ENCODE measurements around the gene RAPGEF4.

RAPGEF4 gene

DNA sequence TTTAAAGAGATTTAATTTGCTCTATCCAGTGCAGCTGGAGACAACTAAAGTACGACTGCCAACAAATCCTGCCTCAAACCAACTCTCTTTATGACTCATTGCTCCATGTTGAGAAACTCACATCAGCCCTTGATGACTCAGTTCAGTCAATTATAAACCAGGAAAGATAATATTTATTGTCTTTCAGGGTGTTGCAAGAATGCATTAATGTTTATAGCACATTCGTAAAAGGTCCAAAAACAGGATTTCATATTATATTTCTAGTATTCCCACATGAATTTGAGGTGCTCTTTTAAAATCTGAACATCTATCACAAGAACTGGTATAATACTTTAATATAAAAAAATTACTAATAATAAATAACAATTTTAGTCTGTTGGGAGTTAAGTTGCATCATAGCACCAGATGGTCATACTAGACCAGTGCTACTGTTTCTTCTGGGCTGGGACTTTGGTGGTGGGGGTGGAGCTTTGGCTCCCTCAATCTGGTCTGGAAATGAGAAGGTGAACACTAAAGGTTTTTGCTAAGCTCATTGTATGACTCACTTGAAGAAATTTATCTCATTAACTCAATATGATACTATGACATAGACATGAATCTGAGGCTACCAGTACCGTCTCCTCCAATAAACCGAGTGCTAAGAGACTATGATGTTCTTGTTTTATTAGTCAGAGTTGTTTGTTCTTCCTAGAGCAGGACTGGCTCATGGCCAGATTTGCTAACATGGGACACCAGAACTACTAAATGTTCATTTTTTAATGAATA is 313.4 kb downstream of the RAPGEF4 start:
- DNase-seq, result peak; percentile 97

DNA sequence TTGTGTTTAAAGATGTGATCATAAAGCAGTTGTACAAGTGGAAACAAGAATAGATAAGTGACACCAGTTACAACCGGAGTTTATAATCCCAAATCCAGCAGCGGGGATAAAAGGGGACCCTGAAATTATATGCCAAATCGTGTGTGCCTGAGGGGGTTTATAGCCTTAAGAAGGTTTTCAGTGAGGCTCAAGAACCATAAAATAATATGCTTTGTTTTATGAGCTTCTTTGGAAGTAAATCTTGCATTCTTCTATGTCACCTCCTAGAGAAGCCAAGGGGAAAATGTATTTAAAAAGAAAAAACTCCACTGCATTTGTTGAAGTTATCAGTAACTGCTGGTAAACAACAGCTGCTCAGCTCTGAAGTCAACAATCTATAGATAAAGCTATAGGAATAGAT is 314.2 kb downstream of the RAPGEF4 start:
- no peak for DNase-seq

DNA sequence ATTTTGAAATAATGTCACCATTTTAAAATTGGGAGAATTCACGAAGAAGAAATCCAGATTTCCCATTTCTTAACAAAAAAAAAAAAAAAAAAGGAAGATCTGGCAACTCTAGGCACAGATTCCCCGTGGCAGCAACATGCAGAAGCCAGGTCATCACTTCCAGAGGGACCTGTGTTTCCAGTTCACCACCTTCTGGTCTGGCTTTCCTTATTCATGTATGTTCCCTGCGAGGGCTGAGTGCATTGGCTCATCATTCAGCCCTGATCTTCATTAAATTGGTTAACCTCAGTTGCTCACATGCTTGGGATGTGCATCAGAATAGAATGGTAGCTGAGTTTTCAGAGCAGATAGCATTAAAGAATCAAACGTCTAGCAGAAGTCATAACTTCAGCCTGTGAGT is 315.0 kb downstream of the RAPGEF4 start:
- peak; percentile 34 for DNase-seq

DNA sequence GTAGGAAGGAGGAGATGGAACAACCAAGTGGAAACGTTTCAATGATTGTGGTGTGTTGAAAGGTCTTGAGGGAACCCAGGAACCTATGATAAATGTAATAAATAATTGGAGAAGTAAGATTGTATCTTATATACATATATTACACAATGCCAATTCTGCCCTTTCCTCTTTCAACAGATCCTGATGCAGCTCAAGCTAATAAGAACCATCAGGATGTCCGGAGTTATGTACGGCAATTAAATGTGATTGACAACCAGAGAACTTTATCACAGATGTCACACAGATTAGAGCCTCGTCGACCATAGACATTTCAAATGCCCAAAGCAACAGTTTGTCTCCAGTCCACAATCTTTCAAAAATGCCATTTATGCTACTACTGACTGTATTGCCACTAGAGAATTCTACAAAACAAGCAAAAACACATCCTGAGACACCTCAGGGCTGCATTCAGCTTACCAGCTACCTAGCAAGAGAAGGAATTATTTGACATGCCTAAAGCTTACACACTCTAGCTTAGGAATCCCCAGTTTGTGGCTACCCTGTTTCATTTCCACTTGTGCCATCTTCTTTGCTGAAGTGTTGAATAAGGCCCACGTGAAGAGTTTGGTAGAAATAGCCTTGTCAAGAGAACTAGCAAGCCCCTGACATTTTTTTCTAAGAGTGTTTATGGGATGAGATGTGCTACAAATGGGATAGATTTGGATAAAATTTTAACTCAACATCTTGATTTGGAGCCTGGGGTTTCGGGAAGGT is 316.0 kb downstream of the RAPGEF4 start:
- DNase-seq, result no peak

DNA sequence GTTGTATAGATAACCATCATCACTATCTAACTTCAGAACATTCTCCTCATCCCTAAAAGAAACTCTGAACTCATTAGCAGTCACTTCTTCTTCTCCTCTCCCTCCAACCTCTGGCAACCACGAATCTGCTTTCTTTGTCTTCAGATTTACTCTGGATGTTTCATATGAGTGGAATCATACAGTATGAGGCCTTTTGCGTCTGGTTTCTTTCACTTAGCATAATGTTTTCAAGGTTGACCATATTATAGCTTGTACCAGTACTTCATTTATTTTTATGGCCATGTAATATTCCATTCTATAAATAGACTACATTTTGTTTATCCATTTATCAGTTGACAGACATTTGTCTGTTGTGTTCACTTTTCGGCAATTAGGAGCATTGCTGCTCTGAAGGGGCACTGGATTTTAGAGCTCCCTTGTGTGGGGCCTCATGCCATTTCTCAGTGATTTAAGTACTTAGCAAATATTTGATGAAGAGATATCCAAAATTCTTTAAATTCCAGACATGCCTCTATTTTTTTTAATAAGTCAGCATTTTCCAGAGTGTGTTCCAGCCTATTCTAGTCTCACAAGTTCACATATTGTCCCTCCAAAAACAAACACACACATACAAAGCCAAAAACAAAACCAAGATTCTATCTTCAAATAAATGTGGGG is 317.5 kb downstream of the RAPGEF4 start:
- DNase-seq, result no peak

DNA sequence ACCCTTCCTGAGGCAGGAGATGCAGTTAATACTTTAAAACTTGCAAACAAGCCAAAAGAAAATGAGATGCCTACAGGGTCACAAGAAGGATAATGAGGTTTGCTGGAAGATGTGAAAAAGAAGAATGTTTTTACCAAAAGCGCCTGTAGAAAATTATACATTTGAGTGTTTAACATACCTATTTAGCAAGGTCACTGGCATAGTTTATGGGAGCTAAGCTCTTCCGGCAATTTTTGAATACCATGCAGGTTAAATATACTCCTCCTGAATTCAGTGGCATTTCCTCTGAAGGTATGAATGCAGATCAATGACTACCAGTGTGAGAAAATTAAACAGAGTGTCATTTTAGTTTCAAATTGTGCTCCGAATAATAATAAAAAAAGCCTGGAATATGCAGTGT is 318.8 kb downstream of the RAPGEF4 start:
- no peak for DNase-seq

DNA sequence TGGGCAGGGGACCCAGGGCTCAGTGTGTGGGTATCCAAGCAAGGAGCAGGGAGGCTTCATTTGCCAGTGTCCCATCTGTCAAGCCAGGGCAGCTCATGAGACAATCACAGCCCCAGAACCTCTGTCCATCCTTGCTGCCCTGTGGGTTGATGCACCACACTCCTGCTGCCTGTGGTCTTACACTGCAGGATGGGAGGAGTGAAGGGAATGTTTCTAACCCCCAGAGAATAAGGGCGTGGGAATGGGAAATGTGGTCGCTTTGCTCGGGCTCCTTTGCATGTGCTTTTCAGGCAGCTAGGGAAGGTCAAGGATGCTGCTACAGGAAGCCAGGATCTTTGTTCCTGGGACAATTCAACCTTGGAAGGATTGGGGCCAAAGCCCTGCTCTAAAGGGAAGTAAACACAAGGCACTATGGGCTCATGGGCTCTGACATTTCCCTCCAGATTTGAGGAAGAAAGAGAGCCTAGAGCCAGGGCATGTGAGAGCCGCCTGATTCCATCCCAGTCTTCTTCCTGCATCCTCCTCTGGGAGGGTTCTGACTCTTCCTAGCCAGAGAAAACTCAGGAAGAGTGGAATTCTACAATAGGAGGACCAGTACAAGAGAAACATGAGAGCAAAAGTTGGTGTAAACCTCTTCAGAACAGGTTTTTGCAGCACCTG is 321.2 kb downstream of the RAPGEF4 start:
- no peak for DNase-seq

DNA sequence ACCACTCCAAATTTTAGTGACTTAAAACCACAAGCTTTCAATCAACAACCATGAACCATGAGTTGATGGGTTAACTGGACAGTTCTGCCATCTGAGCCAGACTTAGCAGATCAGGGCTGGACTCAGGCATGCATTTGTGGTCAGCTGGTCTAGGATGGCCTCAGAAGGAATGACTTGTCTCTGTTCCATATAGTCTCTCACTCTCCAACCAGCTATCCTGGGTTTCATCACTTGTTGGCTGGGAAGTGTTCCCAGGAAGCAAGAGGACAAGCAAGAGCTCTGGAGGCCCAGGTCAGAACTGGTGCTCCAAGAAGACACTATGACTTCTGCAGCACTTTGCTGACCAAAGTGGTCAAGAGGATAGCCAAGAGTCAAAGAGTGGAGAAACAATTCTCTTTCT is 322.5 kb downstream of the RAPGEF4 start:
- DNase-seq, result no peak

DNA sequence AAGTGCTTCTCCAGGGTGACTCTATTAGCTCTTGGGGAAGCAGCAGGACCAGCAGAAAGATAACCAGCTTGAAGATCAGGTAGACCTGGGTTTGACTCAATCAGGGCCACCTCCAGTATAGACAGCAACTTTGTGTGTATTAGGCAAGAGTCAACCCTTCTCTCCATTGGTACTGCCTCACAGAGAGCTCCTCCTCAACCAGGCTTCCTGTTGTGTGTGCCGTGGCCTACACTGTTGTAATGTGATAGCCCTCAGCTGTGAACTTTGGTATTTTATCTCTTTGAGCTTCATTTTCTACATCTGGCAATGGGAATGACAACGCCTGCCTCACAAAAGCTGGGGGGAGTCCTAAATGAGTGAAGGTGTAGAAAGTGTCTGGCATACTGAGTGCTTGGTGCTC is 323.0 kb downstream of the RAPGEF4 start:
- no peak for DNase-seq

DNA sequence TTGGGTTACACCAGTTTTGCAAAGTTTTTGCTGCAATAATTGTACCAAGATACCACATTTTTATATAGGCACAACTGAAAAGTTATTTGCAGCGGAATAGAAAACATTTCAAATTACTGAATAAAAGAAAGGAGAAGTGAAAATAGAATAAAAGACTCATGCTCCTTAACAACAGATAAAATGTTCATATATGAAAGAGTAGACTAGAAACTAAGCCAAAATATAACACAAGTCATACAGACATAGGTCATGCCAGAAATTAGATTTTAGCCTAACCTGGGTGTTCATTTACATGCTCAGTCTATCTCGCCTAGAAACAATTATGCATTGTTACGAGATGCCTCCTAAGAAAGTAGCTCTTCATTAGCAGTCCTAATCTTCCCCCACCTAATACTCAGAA is 323.6 kb downstream of the RAPGEF4 start:
- DNase-seq, result no peak

DNA sequence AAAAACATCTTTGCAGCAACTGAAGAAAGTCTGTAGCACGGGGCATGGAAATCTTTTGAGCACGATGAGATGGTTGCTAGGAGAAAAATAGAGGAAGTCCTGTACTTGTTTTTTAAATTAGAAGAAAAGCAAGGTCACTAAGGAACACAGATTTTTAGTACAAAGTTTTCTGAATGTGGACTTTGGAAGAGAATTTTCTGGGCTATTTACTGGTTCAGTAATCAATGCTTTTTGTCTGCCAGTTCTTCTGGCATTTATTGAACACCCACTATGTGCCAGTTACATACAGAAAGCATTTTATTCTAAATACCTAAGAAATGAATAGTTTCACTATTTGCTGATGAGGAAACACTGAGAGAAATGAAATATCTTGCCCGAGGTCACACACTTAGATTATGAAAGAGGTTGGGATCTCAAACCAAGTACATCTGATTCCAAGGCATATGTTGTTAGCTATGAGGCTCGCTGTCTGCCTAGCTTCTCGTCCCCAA is 324.4 kb downstream of the RAPGEF4 start:
- no peak for DNase-seq

DNA sequence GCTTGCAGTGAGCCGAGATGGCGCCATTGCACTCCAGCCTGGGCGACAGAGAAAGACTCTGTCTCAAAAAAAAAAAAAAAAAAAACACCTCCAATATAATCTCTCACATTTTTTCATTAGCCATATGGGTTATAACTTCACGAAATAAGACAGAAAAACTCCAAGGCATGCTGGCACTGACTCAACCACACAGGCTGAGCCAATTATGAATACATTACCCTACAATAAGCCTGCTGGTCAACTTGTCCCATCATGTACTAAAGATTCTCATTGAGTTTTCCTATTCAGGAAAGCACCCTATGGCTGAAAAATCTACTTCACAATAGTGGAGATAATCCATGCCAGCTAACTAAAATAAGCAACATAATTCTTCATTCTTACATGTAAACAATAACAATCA is 327.2 kb downstream of the RAPGEF4 start:
- no peak for DNase-seq

DNA sequence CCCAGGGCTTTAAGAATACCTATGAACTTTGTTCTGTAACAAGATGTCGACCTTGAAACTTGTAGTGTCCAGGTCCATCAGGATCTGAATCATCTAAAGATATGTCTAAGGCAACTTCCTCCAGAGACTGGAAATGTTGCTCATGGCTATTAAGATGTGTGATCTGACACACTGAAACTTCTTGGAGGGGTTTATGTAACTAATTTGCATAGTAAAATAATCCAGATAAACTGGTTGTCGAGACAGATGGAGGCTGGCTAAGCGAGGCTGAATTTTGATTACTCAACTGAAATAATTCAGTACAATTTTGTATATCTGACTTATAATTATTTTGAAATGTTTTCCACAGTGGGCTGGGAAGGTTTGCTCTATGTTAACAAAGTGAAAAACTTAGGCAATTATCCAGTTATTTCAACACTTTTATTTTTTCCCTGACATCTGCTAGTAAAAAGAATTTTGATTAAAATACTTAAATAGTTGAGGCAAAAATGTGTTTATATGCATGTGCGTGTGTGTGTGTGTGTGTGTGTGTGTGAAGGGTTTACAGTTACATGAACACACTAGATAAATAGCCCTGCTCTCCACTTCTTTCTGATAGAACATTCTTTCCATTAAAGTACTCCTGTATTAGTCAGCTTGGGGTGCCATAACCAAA is 328.6 kb downstream of the RAPGEF4 start:
- DNase-seq, result no peak

DNA sequence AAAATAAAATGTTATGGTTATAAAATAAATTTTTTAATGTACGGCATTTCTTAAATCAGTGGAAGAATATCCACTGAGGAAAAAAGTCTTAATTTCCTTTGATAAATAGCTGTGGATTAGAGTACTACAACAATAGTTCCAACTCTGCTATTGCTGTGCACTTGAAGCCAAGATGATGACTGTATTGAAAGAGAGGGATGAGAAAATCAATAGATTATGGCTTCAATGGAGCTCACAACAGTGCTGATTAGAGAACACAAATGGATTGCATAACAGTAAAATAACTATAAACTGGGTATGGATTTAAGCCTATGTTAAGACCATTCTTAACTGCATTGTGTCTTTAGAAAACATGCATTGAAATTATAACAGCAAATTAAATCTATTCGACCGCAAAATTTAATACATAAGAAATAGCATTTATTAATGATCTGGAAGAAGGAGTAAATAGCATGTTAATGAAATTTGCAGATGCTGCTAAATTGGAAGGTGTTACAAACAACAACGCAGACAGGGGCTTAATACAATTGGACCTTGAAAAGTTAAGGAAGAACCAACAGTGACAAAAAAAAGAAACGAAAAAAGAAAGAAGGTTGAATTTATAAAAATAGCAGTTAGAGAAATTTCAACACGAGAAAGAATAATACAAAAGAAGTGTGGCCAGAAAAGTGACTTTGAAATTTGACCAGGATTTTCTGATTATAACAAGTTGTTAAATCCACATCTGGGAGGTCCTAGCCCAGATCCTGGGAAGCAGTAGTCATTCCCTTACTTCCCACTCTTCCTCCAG is 331.4 kb downstream of the RAPGEF4 start:
- DNase-seq, result no peak

DNA sequence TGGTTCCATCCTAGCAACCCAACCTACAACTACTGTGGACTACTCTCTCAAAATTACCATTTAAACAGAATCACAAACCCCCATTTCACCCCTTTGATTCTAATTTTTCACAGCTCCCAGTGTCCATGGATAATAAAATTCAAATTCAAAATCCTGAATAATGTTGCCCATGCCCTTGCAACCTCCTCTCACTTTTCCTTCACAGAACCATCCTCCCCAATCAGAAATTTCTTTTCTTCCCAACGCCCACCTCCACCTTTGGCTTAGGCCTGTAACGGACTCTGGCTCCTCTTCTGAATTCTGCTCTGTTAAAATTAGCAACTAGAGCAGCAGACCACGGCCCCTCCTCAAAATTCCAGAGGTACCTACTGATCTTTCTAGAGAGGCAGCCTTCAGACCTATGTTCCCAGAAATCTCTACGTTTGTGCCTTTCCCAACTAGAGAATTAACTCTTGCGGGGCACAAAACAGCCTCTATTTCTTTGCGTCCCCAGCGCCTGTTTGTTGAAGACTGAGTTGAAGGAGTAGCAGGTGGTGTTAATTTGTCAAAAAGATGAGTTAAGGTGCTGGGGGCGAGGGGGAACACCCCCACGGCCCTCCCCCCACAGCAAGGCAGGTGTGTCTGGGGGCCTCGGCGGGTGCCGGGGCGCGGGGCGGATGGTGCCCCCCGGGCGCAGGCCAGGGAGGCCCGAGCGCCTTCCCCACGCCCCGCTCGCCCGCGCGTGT is 339.6 kb downstream of the RAPGEF4 start:
- DNase-seq, result peak; percentile 33

DNA sequence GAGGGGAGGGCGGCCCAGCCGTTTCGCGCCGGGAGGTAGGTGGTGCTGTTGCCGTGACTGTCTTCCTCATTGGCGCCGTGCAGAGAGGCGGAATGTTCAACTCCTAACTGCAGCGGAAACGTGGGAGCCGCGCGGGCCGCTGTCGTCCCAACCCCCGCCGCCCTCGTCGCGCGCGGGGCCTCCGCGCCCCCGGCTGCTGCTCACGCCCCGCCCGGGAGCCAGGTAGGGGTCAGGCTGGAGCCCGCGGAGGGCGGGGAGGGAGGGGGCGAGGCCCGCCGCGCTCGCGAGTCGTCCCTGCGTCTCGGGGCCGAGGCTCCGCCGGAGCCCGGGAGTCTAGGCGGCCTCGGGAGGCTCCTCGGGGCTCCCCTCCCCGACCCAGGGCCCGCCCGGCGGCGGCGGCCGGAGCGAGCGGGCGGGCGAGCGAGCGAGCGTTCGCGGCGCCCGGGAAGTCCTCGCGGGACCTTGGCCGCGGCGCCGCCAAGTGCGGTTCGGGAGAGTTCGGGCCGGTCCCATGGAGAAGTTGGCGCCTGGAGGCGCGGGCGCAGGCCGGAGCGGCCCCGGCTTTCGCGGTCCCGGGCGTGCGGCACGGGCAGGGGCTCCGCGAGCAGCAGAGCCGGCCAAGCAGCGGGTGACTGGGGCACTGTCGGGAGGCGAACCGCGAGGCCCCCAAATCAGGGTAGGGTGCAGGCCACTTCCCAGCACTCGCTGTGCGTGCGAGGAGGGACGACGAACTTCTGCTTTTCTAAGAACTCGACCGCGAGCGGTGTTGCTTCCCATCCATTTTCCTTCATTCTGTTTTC is 340.3 kb downstream of the RAPGEF4 start, which contains the start of gene MAP3K20:
Gene MAP3K20 (plus strand): TSS at position 66 of the 800 bp plus-strand sequence. CDS start 15,186 bp downstream, outside the sequence.
- DNase-seq, result peak; percentile 58

DNA sequence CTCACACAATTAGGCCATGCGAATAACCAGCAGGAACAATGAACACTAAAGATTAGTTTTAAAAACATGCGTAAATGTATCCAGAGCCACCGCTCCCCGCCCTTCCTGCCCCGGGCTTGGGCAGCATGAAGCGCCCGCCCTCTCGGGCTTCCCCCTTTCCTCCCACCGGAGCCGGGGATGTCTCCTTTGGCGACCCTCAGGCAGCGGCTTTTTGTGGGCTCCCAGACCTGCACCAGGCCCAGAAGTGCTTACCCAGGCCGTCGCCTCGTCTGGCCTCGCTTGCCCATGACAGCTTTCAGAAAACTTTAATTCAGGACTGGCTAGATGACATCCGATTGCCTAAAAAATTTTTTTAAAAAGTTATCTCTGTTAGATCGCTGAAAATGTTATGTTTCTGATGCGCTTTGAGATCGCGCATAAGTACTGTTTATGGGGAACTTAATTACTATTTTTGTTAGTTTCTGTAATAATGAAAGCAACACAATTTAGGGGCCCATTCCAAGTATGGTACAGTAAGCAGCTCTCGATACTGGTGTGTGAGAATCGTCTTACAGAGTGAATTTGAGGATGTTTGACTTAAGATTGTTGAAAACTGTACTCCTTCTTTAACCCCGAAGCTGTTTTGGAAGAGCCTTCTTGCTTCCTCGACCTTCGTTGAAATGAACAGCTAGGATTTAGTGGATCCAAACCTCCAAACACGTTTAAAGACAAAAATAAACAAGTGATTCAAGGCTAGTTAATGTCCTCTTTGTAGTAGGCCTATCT is 341.1 kb downstream of the RAPGEF4 start:
- DNase-seq, result peak; percentile 64

DNA sequence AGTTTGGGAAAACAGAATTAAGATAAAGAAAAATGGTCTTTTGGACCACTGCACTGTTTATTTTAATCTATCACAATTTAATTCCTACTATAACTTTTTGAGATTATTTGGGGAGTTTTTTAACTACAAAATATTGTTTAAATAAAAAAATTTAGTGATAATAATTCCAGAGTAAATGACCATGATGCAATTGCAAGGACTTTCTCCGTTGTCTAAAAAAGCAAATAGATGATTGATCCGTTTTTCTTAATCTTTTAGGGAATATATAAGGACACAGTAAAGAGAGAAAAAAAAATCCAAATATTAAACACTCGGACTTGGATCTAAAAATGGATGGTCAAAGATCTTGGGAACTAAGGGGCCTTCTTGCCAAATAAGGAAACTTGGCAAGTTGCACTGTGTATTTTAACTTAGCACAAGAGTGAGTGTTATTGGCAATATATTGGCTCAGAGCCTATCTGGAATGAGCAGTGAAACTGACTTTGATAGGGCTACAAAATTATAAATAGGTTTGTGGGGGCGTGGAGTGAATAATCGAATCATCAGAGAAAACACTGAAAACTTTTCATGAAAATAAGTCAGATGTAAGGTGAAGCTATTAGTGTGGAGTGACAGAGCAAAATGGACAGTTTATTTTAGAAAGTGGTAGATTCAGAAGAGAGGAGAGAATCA is 342.0 kb downstream of the RAPGEF4 start:
- no peak for DNase-seq

DNA sequence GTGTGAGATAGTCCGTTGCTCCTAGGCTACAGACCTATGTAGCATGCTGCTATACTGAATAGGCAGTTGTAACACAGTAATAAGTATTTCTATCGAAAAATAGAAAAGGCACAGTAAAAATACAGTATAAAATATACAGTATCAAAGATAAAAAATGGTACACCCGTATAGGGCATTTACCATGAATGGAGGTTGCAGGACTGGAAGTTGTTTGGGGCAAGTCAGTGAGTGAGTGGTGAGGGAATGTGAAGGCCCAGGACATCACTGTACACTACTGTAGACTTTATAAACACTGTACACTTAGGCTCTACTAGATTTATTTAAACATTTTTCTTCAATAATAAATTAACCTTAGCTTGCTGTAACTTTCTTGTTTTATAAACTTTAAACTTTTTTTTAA is 343.5 kb downstream of the RAPGEF4 start:
- no peak for DNase-seq
